ENCODE results near the gene NOC2L.
A peak's percentile ranks its signal among the peaks of the same experiment; 100 is the strongest.
"Not testable (repeated sequence)": the region's sequence is repeated elsewhere in the genome, so short reads cannot be mapped to it uniquely, and the experiment has no call there.

Gene NOC2L

DNA sequence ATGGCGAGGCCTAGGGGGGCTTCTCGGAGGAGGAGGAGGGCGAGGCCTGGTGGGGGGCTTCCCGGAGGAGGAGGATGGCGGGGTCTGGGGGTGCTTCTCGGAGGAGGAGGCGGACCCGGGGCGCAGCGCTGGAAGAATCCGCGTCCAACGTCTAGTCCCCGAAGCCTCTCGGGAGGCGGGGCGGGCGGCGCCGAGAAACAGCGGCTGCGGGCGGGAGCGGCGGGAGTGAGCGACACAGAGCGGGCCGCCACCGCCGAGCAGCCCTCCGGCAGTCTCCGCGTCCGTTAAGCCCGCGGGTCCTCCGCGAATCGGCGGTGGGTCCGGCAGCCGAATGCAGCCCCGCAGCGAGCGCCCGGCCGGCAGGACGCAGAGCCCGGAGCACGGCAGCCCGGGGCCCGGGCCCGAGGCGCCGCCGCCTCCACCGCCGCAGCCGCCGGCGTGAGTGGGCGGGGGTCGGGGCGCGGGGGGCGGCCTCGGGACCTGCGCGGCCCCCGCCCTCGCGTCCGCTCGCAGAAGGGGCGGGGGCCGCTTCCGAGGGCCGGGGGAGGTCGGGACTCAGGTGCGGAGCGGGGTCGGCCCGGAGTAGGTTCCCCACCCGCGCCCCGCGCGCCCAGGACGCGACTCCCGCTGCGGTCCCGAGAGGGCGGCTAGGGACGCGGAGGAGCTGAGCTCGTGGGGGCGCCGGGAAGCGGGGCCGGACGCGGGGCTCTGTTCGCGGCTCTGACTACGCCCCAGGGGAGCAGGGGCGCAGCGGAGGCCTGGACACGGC, 1.5 kb upstream of the NOC2L start, which contains the start of gene KLHL17:
TSS of gene KLHL17 (plus strand) at position 222 of the 769 bp plus-strand sequence. CDS start at position 332, 110 bp downstream.
- peak; percentile 64 for DNase-seq

DNA sequence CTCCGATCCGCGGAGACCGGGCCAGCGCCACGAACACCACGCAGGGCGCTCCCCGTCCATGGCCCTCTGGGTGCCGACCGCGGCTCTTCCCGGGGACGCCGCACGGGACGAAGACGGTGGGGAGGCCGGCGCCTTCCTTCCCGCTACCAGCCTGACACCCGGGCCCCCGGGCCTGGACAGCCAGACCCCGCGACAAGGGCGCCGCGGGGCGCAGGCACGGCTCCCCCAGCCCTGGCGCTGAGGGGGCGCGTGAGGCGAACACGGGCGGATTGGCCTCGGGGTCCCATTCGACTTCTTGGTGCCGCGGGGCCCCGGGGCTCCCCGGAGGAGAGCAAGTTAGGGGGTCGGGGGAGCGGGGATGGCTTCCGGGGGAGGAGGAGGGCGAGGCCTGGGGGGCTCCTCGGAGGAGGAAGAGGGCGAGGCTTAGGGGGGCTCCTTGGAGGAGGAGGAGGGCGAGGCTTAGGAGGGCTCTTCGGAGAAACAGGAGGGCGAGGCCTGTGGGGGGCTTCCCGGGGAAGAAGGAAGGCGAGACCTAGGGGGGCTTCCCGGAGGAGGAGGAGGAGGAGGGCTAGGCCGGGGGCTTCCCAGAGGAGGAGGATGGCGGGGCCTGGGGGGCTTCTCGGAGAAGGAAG, 791 bp upstream of the NOC2L start:
- no peak for DNase-seq

DNA sequence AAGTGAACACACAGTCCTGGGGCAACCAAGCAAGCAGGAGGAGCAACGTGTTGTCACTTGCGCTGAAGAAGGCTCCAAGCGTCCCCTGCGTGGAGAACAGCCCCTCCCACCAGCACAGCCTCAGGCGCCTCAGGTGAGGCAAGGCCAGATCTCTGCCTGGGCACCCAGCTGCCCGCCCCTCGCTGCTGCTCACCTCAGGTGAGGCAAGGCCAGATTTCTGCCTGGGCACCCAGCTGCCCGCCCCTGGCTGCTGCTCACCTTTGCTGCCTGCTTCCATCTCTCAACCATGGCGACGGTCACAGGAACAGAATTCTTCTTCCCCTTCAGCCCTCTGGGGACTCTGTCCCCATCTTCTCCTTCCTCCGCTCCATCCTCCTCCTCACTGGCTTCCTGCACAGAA, 2.4 kb downstream of the NOC2L start:
- no peak for DNase-seq

DNA sequence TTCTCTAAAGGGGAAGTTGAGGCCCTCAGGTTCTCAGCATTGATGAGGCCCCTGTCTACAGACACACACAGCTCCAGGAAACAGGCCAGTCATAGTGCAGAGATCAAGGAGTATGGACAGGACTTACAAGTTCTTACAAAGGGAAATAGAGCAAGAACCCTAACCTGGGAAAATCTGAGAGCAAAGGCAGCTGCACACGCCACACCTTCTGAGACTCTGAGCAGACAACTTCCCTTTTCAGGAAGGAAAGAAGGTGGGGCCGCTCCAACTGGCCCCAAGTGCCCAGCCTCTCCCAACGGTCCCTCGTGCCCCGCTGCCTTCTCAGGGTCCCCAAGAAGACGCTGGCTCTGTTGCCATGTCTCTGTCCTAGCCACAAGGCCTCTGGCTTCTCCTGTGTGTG, 3.6 kb downstream of the NOC2L start:
- no peak for DNase-seq

DNA sequence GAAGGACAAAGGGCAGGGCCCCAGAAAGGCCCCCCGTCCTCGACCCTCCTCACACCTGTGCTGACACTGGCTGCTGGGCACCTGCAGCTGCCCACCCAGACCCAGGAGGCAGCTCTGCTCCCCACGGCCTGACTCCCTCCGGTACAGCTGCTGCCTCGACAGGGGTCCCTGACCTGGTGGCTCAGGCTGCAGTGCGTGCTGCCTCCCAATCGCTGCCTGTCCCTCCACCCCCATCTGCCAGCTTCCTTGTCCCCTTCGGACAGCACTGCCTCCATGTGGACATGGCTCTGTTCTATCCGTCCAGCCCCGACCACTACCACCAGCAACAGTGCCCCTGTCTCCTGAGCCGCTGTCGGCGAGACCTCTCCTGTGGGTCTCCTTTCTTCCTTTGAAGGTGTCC, 4.1 kb downstream of the NOC2L start:
- DNase-seq = no peak

- no peak for DNase-seq
Observed at GRCh38 chr1:953524-954320, 5.3 kb downstream of the NOC2L start.

DNA sequence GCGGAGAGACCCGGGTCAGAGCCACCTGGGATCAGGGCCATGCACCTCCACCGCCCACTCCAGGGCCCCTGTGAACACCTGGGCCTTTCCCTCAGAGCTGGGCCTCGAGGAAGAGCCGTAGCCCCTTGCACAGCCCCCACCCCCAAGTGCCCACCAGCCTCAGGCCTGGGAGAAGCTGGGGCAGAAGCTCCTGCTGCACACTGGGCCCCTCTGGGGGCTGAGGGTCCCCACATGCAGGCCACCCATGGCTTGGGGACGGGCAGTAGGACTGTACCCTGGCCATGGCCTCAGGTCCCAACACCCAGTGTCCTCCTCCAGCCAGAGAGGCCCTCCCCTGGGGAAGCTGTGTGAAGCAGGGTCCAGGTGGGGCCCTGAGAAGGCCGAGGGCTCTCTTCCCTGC, 6.5 kb downstream of the NOC2L start:
- DNase-seq = no peak

- no peak for DNase-seq
Observed at GRCh38 chr1:952201-952600, 6.9 kb downstream of the NOC2L start.

DNA sequence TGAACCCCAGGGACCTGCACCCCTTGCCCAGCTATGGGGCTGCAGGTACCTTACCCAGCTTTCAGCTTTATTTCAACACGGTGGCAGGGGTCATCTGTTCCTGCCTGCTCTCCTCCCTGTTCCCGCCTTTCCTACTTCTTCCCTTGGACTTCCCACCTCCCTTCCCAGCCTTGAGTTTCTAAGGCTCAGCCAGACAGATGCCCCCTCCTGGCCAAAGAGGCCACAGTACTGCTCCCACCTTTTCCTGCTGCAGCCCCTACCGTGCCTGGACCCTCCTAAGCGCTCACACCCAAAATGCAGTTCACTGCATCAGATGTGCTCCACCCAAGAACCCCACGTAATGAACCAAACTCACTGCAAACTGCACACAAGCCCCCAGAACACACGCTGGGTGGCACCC, 7.7 kb downstream of the NOC2L start:
- DNase-seq = no peak

- DNase-seq = no peak
Observed at GRCh38 chr1:950881-951280, 8.2 kb downstream of the NOC2L start.

- DNase-seq = no peak
Observed at GRCh38 chr1:950268-950667, 8.8 kb downstream of the NOC2L start.

DNA sequence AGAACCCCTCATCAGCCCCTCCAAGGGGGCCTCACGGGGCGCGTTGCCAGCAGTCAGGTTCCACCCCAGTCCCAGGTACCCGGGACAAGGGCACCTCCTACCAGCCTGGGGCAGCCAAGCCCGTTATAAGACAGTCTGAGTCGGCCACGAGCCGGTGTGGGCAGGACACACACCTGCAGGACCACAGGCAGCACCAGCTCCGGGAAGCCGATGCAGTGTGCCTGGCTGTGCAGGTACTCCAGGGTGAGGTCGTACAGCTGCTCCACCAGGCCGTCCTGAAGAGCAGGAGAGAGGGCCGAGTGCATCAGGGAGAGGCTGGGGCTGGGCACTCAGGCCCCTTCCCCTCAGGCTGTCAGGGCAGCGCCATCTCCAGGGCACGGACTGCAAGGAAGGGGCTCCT, 11.1 kb downstream of the NOC2L start:
- DNase-seq = no peak

DNA sequence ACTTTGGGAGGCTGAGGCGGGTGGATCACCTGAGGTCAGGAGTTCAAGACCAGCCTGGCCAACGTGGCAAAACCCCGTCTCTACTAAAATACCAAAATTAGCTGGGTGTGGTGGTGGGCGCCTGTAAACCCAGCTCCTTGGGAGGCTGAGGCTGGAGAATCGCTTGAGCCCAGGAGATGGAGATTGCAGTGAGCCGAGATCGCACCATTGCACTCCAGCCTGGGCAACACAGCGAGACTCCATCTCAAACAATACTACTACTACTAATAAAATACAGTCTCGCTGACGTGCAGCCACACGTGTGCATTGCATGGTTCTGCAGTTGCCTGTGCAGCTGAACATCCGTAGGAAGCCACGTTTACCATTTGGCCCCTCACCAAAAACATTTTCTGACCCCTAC, 12.2 kb downstream of the NOC2L start:
- DNase-seq = not testable (repeated sequence)

GRCh38 chr1:945688-946556, 13.1 kb downstream of the NOC2L start:
- no peak for DNase-seq

- DNase-seq = peak; percentile 77
Observed at GRCh38 chr1:944341-945325, 14.4 kb downstream of the NOC2L start.

DNA sequence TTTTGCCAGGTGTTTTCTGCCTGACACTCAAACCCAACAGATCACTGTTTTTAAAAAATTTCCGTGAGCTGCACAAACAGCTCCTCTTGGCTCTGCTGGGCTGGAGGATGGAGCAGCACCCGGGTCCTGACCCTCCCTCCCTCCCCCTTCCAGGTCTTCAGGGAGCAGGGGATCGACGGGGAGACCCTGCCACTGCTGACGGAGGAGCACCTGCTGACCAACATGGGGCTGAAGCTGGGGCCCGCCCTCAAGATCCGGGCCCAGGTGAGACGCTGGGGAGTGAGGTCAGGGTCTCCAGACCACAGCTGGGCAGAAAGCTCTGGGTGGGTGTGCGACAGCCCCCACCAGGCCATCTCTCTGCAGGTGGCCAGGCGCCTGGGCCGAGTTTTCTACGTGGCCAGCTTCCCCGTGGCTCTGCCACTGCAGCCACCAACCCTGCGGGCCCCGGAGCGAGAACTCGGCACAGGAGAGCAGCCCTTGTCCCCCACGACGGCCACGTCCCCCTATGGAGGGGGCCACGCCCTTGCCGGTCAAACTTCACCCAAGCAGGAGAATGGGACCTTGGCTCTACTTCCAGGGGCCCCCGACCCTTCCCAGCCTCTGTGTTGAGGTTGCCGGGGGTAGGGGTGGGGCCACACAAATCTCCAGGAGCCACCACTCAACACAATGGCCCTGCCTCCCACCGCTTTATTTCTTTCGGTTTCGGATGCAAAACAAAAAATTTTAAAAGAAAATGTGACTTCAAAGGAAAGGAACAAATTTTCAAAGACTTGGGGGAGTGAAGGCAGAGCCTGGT, 15.3 kb downstream of the NOC2L start:
- DNase-seq = no peak

- no peak for DNase-seq
Observed at GRCh38 chr1:942864-943533, 16.1 kb downstream of the NOC2L start.

GRCh38 chr1:942411-942821, 16.6 kb downstream of the NOC2L start:
- no peak for DNase-seq

DNA sequence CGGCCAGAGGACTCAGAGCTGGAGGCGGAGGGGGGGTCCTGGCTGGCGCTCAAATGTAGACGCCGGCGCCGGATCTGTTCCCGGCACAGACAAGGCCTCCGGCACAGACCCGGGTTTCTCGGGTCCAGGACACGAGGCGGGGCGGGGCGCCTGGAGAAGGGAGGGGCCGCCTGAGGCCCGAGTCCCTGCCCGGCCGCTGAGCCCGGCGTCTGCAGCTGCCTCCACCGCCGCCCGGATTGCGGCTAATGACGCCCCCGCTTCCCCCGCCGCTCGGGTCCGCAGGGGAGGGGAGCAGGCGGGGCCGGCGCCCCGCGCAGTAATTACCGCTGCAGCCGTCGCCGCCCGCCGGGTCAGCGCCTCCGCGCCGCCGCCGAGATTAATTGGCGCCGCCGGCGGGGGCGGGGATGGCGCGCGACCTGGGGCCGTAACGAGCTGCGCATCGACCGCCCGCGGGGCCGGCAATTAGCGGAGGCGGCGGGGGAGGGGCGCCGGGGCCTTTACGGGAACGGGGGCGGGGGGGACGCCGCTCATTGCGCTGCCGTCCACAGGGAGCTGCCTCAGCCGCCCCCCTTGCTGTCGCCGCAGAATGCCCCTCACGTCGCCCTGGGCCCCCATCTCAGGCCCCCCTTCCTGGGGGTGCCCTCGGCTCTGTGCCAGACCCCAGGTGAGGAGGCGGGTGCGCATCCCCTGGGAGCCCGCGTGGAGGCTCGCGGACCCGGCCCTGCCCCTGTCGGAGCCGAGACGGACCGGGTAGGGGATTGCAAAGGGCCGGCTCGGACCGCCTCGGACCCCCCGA, 17.3 kb downstream of the NOC2L start:
- DNase-seq = peak; percentile 71
